Superior temporal gyrus (tissue), 1 donor: ENCODE data around the gene ATP13A4.

Experiments used
- DNase-seq: peaks from one replicate; pipeline ENCODE4 v3.0.0-alpha.2; 2016; ENCODE audit errors: extremely low spot score

ATP13A4 gene

GRCh38 chr3:193499136-193499770 is 55.4 kb downstream of the ATP13A4 start:
- no peak for DNase-seq

GRCh38 chr3:193498215-193498614 is 56.5 kb downstream of the ATP13A4 start:
- no peak for DNase-seq

GRCh38 chr3:193496658-193497057 is 58.0 kb downstream of the ATP13A4 start:
- DNase-seq: no peak

GRCh38 chr3:193491026-193491425 is 63.7 kb downstream of the ATP13A4 start:
- no peak for DNase-seq

- no peak for DNase-seq
Measured at GRCh38 chr3:193490580-193490979, 64.1 kb downstream of the ATP13A4 start.

GRCh38 chr3:193489949-193490348 is 64.7 kb downstream of the ATP13A4 start:
- DNase-seq: no peak

- DNase-seq: no peak
Measured at GRCh38 chr3:193488741-193489140, 66.0 kb downstream of the ATP13A4 start.

GRCh38 chr3:193483988-193484539 is 70.6 kb downstream of the ATP13A4 start:
- no peak for DNase-seq

GRCh38 chr3:193481436-193481835 is 73.3 kb downstream of the ATP13A4 start:
- no peak for DNase-seq

GRCh38 chr3:193474446-193474845 is 80.2 kb downstream of the ATP13A4 start:
- no peak for DNase-seq

GRCh38 chr3:193470710-193471109 is 84.0 kb downstream of the ATP13A4 start:
- DNase-seq: no peak

GRCh38 chr3:193465992-193466608 is 88.6 kb downstream of the ATP13A4 start:
- no peak for DNase-seq

- no peak for DNase-seq
Measured at GRCh38 chr3:193464889-193465288, 89.8 kb downstream of the ATP13A4 start.

GRCh38 chr3:193457526-193457925 is 97.2 kb downstream of the ATP13A4 start:
- no peak for DNase-seq

GRCh38 chr3:193452338-193452737 is 102.4 kb downstream of the ATP13A4 start:
- DNase-seq: no peak

GRCh38 chr3:193451902-193452301 is 102.8 kb downstream of the ATP13A4 start:
- no peak for DNase-seq

GRCh38 chr3:193446965-193447602 is 107.6 kb downstream of the ATP13A4 start:
- DNase-seq: no peak

- peak; percentile 2 for DNase-seq
Measured at GRCh38 chr3:193439423-193439822, 115.3 kb downstream of the ATP13A4 start.

GRCh38 chr3:193418576-193419373 is 135.9 kb downstream of the ATP13A4 start:
- no peak for DNase-seq

GRCh38 chr3:193416629-193417028 is 138.1 kb downstream of the ATP13A4 start:
- DNase-seq: no peak

- DNase-seq: no peak
Measured at GRCh38 chr3:193407688-193408087, 147.0 kb downstream of the ATP13A4 start.

GRCh38 chr3:193407112-193407511 is 147.6 kb downstream of the ATP13A4 start:
- no peak for DNase-seq
